ENCODE results near the gene PTPN6. TPM values are rescaled to one million over a fixed set of nuclear protein-coding genes. Genes with fewer than 3 reads are reported as not detected.

The PTPN6 gene
- total and polyA plus RNA-seq, 2 donors (not counting 1 experiment from before 2014, with no cell fraction given), result 0.06 TPM; not detected in 1

DNA sequence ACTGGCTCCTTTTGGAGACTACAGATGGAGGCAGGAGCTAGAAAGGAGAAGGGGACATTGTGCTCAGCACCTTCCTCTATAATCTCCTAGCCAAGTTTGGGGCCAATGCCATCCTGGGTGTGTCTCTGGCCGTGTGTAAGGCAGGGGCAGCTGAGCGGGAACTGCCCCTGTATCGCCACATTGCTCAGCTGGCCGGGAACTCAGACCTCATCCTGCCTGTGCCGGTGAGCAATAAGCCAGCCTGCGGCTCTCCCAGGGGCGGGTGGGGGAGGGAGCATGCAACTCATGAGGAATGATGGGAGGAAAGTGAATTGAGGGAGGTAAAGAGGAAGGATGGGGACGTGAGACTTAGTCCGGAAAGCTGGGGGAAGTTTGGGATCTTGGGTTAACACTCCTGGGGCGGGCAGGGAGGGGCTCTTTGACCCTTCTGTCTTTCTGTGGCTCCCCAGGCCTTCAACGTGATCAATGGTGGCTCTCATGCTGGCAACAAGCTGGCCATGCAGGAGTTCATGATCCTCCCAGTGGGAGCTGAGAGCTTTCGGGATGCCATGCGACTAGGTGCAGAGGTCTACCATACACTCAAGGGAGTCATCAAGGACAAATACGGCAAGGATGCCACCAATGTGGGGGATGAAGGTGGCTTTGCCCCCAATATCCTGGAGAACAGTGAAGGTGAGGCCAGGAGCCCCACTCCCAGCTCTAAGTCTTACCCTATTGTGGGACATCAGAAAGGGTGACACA lies 33.5 kb upstream of the PTPN6 start:
- H3K36me3 ChIP-seq (ENCODE audit: control insufficient read depth, insufficient read depth, low read length), result peaks cover 20% of the 10 kb centered on the region
- H3K27ac ChIP-seq (ENCODE audit: insufficient read depth, low read length), result no peak overlapping the region
- H4K20me1 ChIP-seq (ENCODE audit: control insufficient read depth, extremely low read depth, insufficient read depth, low read length), result no peaks in the 10 kb centered on the region
- H3K9me3 ChIP-seq (ENCODE audit: control insufficient read depth, insufficient read depth, low read depth, low read length), result no peaks in the 10 kb centered on the region
- no peak overlapping the region for H3K4me2 ChIP-seq (ENCODE audit: extremely low read depth, insufficient read depth, low read length)
- peaks cover 3% of the 10 kb centered on the region for H3K79me2 ChIP-seq (ENCODE audit: control insufficient read depth, insufficient read depth, low read length)
- DNase-seq (ENCODE audit: low read depth in 2 of 2), result peak in 1 of 2 donors; percentile 79
- H3K4me3 ChIP-seq (replicated peaks in 1 of 4; ENCODE audit: control extremely low read depth in 1 of 4, insufficient read depth in 1 of 4, low read depth in 3 of 4, low read length in 4 of 4), result no peak overlapping the region
- peaks cover 2% of the 10 kb centered on the region for H3K4me1 ChIP-seq (ENCODE audit: control insufficient read depth, extremely low read depth, insufficient read depth, low read length)
- H2AFZ ChIP-seq (ENCODE audit: low read length), result no peak overlapping the region
- TF ChIP-seq, protein P1, sequence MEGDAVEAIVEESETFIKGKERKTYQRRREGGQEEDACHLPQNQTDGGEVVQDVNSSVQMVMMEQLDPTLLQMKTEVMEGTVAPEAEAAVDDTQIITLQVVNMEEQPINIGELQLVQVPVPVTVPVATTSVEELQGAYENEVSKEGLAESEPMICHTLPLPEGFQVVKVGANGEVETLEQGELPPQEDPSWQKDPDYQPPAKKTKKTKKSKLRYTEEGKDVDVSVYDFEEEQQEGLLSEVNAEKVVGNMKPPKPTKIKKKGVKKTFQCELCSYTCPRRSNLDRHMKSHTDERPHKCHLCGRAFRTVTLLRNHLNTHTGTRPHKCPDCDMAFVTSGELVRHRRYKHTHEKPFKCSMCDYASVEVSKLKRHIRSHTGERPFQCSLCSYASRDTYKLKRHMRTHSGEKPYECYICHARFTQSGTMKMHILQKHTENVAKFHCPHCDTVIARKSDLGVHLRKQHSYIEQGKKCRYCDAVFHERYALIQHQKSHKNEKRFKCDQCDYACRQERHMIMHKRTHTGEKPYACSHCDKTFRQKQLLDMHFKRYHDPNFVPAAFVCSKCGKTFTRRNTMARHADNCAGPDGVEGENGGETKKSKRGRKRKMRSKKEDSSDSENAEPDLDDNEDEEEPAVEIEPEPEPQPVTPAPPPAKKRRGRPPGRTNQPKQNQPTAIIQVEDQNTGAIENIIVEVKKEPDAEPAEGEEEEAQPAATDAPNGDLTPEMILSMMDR (conservative IDR thresholded peaks at IDR 0.05 in 1 of 2, IDR thresholded peaks at IDR 0.05 in 1 of 2; ENCODE audit: low read depth in 1 of 2, low read length in 2 of 2), result no peak
- TF ChIP-seq EZH2 (IDR thresholded peaks at IDR 0.05; ENCODE audit: low read length, missing control alignments), result no peak
- no peaks in the 10 kb centered on the region for H3K27me3 ChIP-seq (ENCODE audit: control insufficient read depth, insufficient read depth, low read length)
- H3K9ac ChIP-seq (ENCODE audit: insufficient read depth, low read length), result no peak overlapping the region

DNA sequence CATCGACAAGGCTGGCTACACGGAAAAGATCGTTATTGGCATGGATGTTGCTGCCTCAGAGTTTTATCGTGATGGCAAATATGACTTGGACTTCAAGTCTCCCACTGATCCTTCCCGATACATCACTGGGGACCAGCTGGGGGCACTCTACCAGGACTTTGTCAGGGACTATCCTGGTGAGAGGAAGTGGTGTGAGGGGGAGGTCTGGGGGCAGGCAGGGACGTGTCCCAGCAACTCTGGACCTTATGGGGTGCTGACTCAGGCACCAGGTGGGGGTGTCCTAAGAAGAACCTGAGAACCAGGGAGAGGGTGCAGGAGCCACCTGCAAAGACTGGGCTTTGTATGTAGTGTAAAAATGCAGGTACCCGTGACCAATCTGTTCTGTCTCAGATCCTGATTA lies 31.6 kb upstream of the PTPN6 start:
- Histone ChIP-seq H3K27ac (ENCODE audit: insufficient read depth, low read length) (no peak overlapping the region), H3K36me3 (ENCODE audit: control insufficient read depth, insufficient read depth, low read length) (peaks cover 22% of the 10 kb centered on the region), H3K79me2 (ENCODE audit: control insufficient read depth, insufficient read depth, low read length) (peaks cover 3% of the 10 kb centered on the region), H3K9ac (ENCODE audit: insufficient read depth, low read length) (no peak overlapping the region), H3K27me3 (ENCODE audit: control insufficient read depth, insufficient read depth, low read length) (no peaks in the 10 kb centered on the region), H3K4me2 (ENCODE audit: extremely low read depth, insufficient read depth, low read length) (no peak overlapping the region), H2AFZ (ENCODE audit: low read length) (no peak overlapping the region), H4K20me1 (ENCODE audit: control insufficient read depth, extremely low read depth, insufficient read depth, low read length) (no peaks in the 10 kb centered on the region), H3K9me3 (ENCODE audit: control insufficient read depth, insufficient read depth, low read depth, low read length) (no peaks in the 10 kb centered on the region), H3K4me3 (replicated peaks in 1 of 4; ENCODE audit: control extremely low read depth in 1 of 4, insufficient read depth in 1 of 4, low read depth in 3 of 4, low read length in 4 of 4) (no peak overlapping the region), H3K4me1 (ENCODE audit: control insufficient read depth, extremely low read depth, insufficient read depth, low read length) (peaks cover 5% of the 10 kb centered on the region)
- no peak for TF ChIP-seq EZH2 (IDR thresholded peaks at IDR 0.05; ENCODE audit: low read length, missing control alignments)
- TF ChIP-seq, protein P1 (conservative IDR thresholded peaks at IDR 0.05 in 1 of 2, IDR thresholded peaks at IDR 0.05 in 1 of 2; ENCODE audit: low read depth in 1 of 2, low read length in 2 of 2), result no peak
- no peak for DNase-seq (ENCODE audit: low read depth in 2 of 2)

DNA sequence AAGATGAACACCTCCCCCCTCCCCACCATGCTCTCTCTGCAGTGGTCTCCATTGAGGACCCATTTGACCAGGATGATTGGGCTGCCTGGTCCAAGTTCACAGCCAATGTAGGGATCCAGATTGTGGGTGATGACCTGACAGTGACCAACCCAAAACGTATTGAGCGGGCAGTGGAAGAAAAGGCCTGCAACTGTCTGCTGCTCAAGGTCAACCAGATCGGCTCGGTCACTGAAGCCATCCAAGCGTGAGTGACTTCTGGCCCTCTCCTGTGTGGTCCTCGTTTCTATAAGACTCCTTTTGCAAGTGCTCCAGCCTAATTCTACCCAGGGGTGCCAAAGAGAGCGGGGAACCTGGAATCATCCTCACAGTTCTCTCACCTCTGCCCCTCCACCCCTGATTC lies 29.6 kb upstream of the PTPN6 start:
- Histone ChIP-seq H3K36me3 (ENCODE audit: control insufficient read depth, insufficient read depth, low read length) (peaks cover 20% of the 10 kb centered on the region), H3K9ac (ENCODE audit: insufficient read depth, low read length) (no peak overlapping the region), H3K27ac (ENCODE audit: insufficient read depth, low read length) (no peak overlapping the region), H3K79me2 (ENCODE audit: control insufficient read depth, insufficient read depth, low read length) (no peaks in the 10 kb centered on the region), H3K9me3 (ENCODE audit: control insufficient read depth, insufficient read depth, low read depth, low read length) (no peaks in the 10 kb centered on the region), H3K4me3 (replicated peaks in 1 of 4; ENCODE audit: control extremely low read depth in 1 of 4, insufficient read depth in 1 of 4, low read depth in 3 of 4, low read length in 4 of 4) (no peak overlapping the region), H3K4me2 (ENCODE audit: extremely low read depth, insufficient read depth, low read length) (no peak overlapping the region), H2AFZ (ENCODE audit: low read length) (no peak overlapping the region), H4K20me1 (ENCODE audit: control insufficient read depth, extremely low read depth, insufficient read depth, low read length) (no peaks in the 10 kb centered on the region), H3K27me3 (ENCODE audit: control insufficient read depth, insufficient read depth, low read length) (no peaks in the 10 kb centered on the region), H3K4me1 (ENCODE audit: control insufficient read depth, extremely low read depth, insufficient read depth, low read length) (peaks cover 23% of the 10 kb centered on the region)
- DNase-seq (ENCODE audit: low read depth in 2 of 2), result no peak
- TF ChIP-seq, protein P1 (conservative IDR thresholded peaks at IDR 0.05 in 1 of 2, IDR thresholded peaks at IDR 0.05 in 1 of 2; ENCODE audit: low read depth in 1 of 2, low read length in 2 of 2), result no peak
- TF ChIP-seq EZH2 (IDR thresholded peaks at IDR 0.05; ENCODE audit: low read length, missing control alignments), result no peak

Data from fibroblast of lung (primary cell).